ENCODE data around the gene CLDN5.

- TF ChIP-seq CTCF (IDR thresholded peaks at IDR 0.05) (no peak), POLR2A (IDR thresholded peaks at IDR 0.05) (no peak)
Observed at GRCh38 chr22:19480173-19480568, 44.0 kb downstream of the CLDN5 start.

All from tibial nerve (tissue), 3 donors.